Muscle layer of duodenum (tissue), 2 donors: Measurements from ENCODE around the gene DNAJB6.

Source experiments
- H3K27ac ChIP-seq: one replicate; pipeline ENCODE4 v1.7.0; 2013; ENCODE audit warnings: mild to moderate bottlenecking, low read length
- H3K27me3 ChIP-seq: one replicate; pipeline ENCODE4 v1.7.0; 2013; ENCODE audit warnings: low read depth, mild to moderate bottlenecking, control low read depth, low read length
- H3K36me3 ChIP-seq, 2 donors: one replicate each; pipeline ENCODE4 v1.7.0; 2013; ENCODE audit warnings: low read length in 2 of 2, control low read depth in 1 of 2, mild to moderate bottlenecking in 1 of 2; ENCODE audit not compliant: insufficient read depth in 2 of 2, control insufficient read depth in 1 of 2
- H3K4me1 ChIP-seq, 2 donors: one replicate each; pipeline ENCODE4 v1.7.0; 2013; ENCODE audit warnings: low read length in 2 of 2, mild to moderate bottlenecking in 2 of 2, control low read depth in 1 of 2, moderate library complexity in 1 of 2; ENCODE audit not compliant: insufficient read depth in 2 of 2, control insufficient read depth in 1 of 2
- H3K4me3 ChIP-seq, 2 donors: one replicate each; pipeline ENCODE4 v1.7.0; 2013; ENCODE audit warnings: low read length in 2 of 2, low read depth in 1 of 2, mild to moderate bottlenecking in 1 of 2
- H3K9me3 ChIP-seq, 2 donors: one replicate each; pipeline ENCODE4 v1.7.0; 2013; ENCODE audit warnings: low read length in 2 of 2, control low read depth in 1 of 2, mild to moderate bottlenecking in 1 of 2; ENCODE audit not compliant: control insufficient read depth in 1 of 2
- donor health status: healthy.

Gene DNAJB6

DNA sequence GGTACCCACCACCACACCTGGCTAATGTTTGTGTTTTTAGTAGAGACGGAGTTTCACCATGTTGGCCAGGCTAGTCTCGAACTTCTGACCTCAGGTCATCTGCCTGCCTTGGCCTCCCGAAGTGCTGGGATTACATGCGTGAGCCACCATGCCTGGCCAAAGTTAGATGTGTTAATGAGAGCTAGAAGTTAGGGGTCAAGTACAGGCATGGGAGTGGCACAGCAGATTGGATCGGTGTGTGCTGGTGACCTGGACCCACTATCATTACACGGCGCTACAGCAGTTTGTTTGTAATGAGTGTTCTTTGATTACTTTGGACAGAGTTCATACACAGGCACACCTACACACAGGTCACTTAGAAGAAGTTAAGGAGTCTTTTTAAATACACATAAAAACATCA lies 36.7 kb downstream of the DNAJB6 start:
- H3K4me1 ChIP-seq: no peaks in the 10 kb centered on the region
- no peaks in the 10 kb centered on the region for H3K27me3 ChIP-seq
- no peak overlapping the region for H3K4me3 ChIP-seq
- peaks cover 33 to 41% of the 10 kb centered on the region in 2 donors for H3K36me3 ChIP-seq
- H3K9me3 ChIP-seq: no peaks in the 10 kb centered on the region
- no peak overlapping the region for H3K27ac ChIP-seq

GRCh38 chr7:157375410-157375809 lies 38.6 kb downstream of the DNAJB6 start:
- Histone ChIP-seq H3K4me1 (peaks cover 0 to 4% of the 10 kb centered on the region in 2 donors), H3K27ac (no peak overlapping the region)

DNA sequence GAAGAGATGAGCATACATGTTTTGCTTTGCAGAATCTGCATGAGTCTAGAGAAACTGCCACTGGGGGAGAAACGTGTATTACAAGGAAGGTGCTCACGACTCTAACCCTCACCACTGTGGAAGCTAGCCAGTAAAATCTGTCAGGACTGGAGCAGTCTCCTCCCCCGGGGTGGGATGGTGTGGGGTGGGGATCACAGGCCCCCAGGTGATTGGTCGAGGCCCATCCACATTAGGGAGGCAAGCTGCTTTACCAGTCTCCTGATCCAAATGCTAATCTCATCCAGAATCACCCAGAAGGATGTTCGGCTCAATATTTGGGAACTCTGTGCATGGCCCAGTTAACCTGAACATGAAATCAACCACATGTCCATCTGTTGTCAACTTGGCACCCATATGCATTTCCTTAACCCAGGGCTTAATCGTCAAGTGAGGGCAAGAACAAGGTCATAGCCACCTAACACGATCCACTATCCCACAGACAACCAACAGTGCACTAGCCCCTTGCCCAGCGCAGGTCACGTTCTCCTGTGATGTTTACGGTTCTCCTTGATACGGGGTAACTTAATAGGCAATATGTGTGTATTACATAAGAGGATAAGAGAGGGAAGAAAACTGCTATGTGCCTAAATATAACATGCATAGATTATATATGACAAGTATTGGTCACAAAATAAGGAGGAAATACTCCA lies 40.8 kb downstream of the DNAJB6 start:
- Histone ChIP-seq H3K9me3 (no peaks in the 10 kb centered on the region), H3K4me3 (no peak overlapping the region), H3K4me1 (peaks cover 0 to 4% of the 10 kb centered on the region in 2 donors), H3K27me3 (no peaks in the 10 kb centered on the region), H3K27ac (no peak overlapping the region), H3K36me3 (peaks cover 14 to 20% of the 10 kb centered on the region in 2 donors)

More at GRCh38 chr7:157375410-157375809, 38.6 kb downstream of the DNAJB6 start:
- H3K4me3 ChIP-seq: no peak overlapping the region
- H3K9me3 ChIP-seq: no peaks in the 10 kb centered on the region
- peaks cover 18 to 30% of the 10 kb centered on the region in 2 donors for H3K36me3 ChIP-seq
- H3K27me3 ChIP-seq: no peaks in the 10 kb centered on the region

- H3K36me3 ChIP-seq: peaks cover 15 to 23% of the 10 kb centered on the region in 2 donors
- H3K27ac ChIP-seq: no peak overlapping the region
- no peaks in the 10 kb centered on the region for H3K27me3 ChIP-seq
- H3K4me1 ChIP-seq: peaks cover 0 to 4% of the 10 kb centered on the region in 2 donors
- H3K4me3 ChIP-seq: no peak overlapping the region
- H3K9me3 ChIP-seq: no peaks in the 10 kb centered on the region
Measured at GRCh38 chr7:157378390-157378789, 41.6 kb downstream of the DNAJB6 start.

- no peak overlapping the region for H3K27ac ChIP-seq
- H3K36me3 ChIP-seq: peaks cover 24 to 33% of the 10 kb centered on the region in 2 donors
- H3K9me3 ChIP-seq: no peaks in the 10 kb centered on the region
- no peaks in the 10 kb centered on the region for H3K27me3 ChIP-seq
- no peak overlapping the region for H3K4me3 ChIP-seq
- H3K4me1 ChIP-seq: peaks cover 0 to 4% of the 10 kb centered on the region in 2 donors
Measured at GRCh38 chr7:157379493-157379892, 42.7 kb downstream of the DNAJB6 start.

DNA sequence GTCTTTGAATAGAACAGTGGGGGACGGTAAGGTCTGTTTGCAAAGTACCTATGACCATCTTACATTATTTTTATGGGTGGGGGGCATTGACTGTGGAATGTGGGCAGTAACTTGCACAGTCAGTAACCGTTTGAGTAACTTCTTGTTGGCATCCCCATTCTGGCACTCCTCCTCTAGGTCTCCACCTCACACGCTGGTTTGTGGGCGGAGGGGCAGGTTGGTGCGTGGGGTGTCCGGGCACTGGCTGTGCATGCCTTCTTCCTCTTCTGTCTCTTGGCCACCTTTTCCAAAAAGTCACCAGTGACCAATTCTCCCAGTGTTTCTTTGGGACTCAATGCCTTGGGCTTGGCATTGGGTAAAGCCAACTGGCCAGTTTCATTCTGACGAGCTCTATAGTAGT lies 43.6 kb downstream of the DNAJB6 start:
- peaks cover 24 to 33% of the 10 kb centered on the region in 2 donors for H3K36me3 ChIP-seq
- no peak overlapping the region for H3K4me3 ChIP-seq
- peaks cover 0 to 4% of the 10 kb centered on the region in 2 donors for H3K4me1 ChIP-seq
- no peak overlapping the region for H3K27ac ChIP-seq
- H3K27me3 ChIP-seq: no peaks in the 10 kb centered on the region
- H3K9me3 ChIP-seq: no peaks in the 10 kb centered on the region

DNA sequence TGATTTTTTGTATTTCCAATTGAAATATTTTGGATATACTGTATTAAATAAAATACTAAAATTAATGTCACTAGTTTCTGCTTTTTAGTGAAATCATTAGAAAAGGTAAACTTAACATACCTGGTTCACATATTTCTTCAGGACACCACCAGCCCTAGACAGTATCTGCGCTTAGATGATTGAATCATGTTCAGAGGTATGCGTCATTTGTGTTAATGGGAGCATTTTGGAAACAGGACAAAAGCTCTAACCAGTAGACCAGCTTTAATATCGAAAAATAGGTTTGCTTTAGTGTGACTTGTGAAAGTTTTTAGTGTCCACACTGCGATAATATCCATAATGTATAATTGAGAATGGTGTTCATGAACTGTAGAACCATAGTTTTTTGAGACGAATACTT lies 47.1 kb downstream of the DNAJB6 start:
- no peak overlapping the region for H3K4me3 ChIP-seq
- H3K27ac ChIP-seq: no peak overlapping the region
- H3K36me3 ChIP-seq: peaks cover 23 to 33% of the 10 kb centered on the region in 2 donors
- peaks cover 0 to 3% of the 10 kb centered on the region in 2 donors for H3K4me1 ChIP-seq
- H3K27me3 ChIP-seq: no peaks in the 10 kb centered on the region
- no peaks in the 10 kb centered on the region for H3K9me3 ChIP-seq

- no peak overlapping the region for H3K4me3 ChIP-seq
- H3K27ac ChIP-seq: no peak overlapping the region
- no peaks in the 10 kb centered on the region for H3K9me3 ChIP-seq
- peaks cover 24 to 33% of the 10 kb centered on the region in 2 donors for H3K36me3 ChIP-seq
- no peaks in the 10 kb centered on the region for H3K4me1 ChIP-seq
- no peaks in the 10 kb centered on the region for H3K27me3 ChIP-seq
Measured at GRCh38 chr7:157384301-157384700, 47.5 kb downstream of the DNAJB6 start.

- Histone ChIP-seq H3K36me3 (peaks cover 30 to 52% of the 10 kb centered on the region in 2 donors), H3K4me1 (peaks cover 0 to 11% of the 10 kb centered on the region in 2 donors), H3K4me3 (no peak overlapping the region), H3K27me3 (no peaks in the 10 kb centered on the region), H3K9me3 (no peaks in the 10 kb centered on the region), H3K27ac (no peak overlapping the region)
Measured at GRCh38 chr7:157386979-157387800, 50.4 kb downstream of the DNAJB6 start.

DNA sequence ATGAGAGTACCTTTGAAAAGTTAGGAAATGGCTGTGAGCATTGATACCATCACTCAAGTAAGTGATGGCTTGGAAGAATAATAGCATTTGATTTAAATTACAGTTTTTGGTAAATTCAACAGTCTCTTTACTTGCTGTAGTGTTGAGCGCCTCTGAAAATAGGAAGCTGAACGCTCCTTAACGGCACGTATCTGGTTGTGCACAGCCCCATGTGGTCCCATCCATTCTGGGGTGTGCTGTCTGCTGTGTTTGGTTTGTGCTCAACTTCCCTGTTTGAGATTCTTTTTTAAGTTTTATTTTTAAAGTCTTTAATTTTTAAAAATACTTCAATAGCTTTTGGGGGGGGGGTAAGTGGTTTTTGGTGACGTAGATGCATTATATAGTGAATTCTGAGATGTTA lies 51.5 kb downstream of the DNAJB6 start:
- Histone ChIP-seq H3K9me3 (no peaks in the 10 kb centered on the region), H3K4me3 (no peak overlapping the region), H3K27me3 (no peaks in the 10 kb centered on the region), H3K36me3 (peaks cover 20 to 45% of the 10 kb centered on the region in 2 donors), H3K4me1 (peaks cover 0 to 11% of the 10 kb centered on the region in 2 donors), H3K27ac (no peak overlapping the region)

GRCh38 chr7:157389951-157390730 lies 53.3 kb downstream of the DNAJB6 start:
- peaks cover 0 to 11% of the 10 kb centered on the region in 2 donors for H3K4me1 ChIP-seq

More at GRCh38 chr7:157389951-157390730, 53.3 kb downstream of the DNAJB6 start:
- no peak overlapping the region for H3K4me3 ChIP-seq
- H3K9me3 ChIP-seq: no peaks in the 10 kb centered on the region
- peaks cover 9 to 34% of the 10 kb centered on the region in 2 donors for H3K36me3 ChIP-seq
- no peak overlapping the region for H3K27ac ChIP-seq
- no peaks in the 10 kb centered on the region for H3K27me3 ChIP-seq
